ENCODE data around the gene ANKRD40CL.

ANKRD40CL gene, protein sequence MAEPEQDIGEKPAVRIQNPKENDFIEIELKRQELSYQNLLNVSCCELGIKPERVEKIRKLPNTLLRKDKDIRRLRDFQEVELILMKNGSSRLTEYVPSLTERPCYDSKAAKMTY

DNA sequence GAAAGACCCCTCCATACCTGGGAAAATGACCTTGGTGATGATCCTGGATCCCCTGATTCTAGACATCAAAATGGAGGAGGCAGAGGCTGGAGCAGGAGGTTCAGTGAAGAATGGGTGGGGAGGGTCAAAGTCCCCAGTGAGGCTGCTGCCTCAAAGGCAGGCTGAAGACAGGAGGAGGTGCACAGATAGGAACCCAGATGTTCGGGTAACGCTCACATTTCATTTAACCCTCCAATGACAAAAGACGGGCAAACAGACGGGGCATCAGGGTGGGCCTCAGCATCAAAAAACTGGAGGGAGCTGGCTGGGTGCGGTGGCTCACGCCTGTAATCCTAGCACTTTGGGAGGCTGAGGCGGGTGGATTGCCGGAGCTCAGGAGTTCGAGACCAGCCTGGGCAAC lies at the start of gene ANKRD40CL:
ANKRD40CL (minus strand) TSS at position 73 of the 400 bp plus-strand sequence. CDS start 605 bp downstream, outside the sequence.
- no peak within 1 kb of the TSS for H3K4me3 ChIP-seq (ENCODE audit: low read depth, low read length)
- TF ChIP-seq, protein P1, sequence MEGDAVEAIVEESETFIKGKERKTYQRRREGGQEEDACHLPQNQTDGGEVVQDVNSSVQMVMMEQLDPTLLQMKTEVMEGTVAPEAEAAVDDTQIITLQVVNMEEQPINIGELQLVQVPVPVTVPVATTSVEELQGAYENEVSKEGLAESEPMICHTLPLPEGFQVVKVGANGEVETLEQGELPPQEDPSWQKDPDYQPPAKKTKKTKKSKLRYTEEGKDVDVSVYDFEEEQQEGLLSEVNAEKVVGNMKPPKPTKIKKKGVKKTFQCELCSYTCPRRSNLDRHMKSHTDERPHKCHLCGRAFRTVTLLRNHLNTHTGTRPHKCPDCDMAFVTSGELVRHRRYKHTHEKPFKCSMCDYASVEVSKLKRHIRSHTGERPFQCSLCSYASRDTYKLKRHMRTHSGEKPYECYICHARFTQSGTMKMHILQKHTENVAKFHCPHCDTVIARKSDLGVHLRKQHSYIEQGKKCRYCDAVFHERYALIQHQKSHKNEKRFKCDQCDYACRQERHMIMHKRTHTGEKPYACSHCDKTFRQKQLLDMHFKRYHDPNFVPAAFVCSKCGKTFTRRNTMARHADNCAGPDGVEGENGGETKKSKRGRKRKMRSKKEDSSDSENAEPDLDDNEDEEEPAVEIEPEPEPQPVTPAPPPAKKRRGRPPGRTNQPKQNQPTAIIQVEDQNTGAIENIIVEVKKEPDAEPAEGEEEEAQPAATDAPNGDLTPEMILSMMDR (conservative IDR thresholded peaks at IDR 0.05; ENCODE audit: low read depth, low read length), result no peak
- no peak for DNase-seq (ENCODE audit: low read depth)

DNA sequence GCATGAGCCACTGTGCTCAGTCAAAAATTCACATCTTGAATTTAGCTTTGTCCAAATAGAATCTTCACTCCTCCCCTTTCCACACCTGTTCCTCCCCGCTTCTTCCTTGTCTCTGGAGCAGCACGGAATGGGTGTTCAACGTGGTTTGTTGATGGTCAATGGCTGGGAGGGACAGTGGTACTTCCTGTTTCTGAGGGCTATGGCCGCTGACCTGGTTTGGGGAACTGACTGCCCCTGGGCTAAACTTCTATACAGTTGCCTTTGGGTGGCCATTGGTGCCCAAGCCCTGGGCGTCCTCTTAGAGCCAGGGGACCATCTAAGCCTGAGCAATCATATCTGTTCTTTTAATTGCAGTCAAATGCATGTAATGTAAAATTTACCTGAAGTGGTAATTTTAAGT lies 49.0 kb upstream of the ANKRD40CL start:
- TF ChIP-seq, protein P1 (conservative IDR thresholded peaks at IDR 0.05; ENCODE audit: low read depth, low read length), result no peak
- H3K4me3 ChIP-seq (ENCODE audit: low read depth, low read length), result no peak overlapping the region

DNA sequence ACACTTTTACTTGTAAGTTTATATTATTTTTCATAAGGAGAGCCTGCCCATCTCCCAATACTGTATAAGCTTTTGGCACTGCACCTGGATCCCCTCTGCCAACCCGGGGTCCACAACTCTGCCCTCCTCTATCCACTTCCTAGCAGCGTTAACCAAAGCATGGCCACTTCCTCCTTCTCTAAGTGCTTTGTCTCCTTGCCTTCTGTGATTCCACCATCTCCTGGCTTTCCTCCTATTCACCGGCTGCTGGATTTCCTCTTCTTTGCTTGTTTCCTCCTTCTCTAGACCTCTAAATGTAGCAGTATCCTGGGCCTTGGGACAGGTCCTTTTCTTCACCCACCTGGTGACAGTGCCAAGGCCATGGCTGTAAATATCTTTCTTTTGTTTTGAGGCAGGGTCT lies 48.1 kb upstream of the ANKRD40CL start:
- no peak for DNase-seq (ENCODE audit: low read depth)
- H3K4me3 ChIP-seq (ENCODE audit: low read depth, low read length), result no peak overlapping the region
- TF ChIP-seq, protein P1 (conservative IDR thresholded peaks at IDR 0.05; ENCODE audit: low read depth, low read length), result no peak

More for the DNA sequence above, 49.0 kb upstream of the ANKRD40CL start:
- no peak for DNase-seq (ENCODE audit: low read depth)

DNA sequence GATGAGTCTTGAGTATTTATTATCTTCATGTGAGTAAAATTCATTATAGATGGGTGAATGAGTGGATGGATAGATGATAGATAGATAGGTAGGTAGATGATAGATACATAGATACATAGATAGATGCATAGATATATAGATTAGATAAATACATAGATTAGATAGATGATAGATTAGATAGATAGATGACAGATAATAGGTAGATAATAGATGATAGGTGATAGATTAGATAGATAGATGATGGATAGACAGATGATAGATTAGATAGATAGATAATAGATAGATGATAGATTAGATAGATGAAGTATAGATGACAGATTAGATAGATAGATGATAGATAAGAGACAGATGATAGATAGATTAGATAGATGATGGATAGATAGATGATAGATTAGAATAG lies 46.3 kb upstream of the ANKRD40CL start:
- TF ChIP-seq, protein P1 (conservative IDR thresholded peaks at IDR 0.05; ENCODE audit: low read depth, low read length), result no peak
- no peak overlapping the region for H3K4me3 ChIP-seq (ENCODE audit: low read depth, low read length)
- no peak for DNase-seq (ENCODE audit: low read depth)

DNA sequence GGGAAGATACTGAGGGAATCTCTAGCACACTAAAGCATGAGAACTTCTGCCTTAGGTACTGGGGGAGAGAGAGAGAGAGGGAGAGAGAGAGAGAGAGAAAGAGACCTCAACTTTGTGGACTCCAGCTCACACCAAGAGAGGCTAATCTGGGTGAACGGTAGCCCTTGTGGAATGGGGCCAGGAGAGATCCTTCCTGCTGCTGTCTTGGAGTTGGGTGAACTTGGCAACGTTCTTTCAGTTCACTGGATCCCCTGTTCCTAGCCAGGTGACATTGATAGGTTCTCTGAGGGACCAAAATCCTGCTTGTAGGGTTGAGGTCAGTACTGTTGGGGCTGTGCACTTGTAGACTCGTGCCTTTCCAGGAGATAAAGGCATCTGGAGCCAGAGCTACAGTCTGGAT lies 41.6 kb upstream of the ANKRD40CL start:
- no peak for DNase-seq (ENCODE audit: low read depth)
- TF ChIP-seq, protein P1 (conservative IDR thresholded peaks at IDR 0.05; ENCODE audit: low read depth, low read length), result no peak
- H3K4me3 ChIP-seq (ENCODE audit: low read depth, low read length), result no peak overlapping the region

DNA sequence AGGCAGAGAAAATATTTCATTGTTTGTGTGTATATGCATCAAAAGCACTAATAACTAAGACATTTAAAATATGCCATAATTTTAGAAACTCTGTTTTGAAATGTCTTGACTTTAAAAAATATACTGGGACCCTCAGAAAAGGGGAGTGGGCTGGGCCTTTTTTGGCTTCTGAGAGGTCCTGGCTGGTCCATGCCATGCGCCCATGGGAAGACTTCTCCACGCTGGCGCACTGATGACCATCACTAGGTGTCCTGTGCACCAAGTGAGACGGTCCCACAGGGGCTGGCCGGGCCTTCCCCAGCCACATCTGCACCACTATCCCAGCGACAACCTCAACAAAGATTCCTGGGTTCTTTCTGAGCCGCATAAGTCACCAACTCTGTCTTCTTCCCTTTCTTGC lies 41.1 kb upstream of the ANKRD40CL start:
- DNase-seq (ENCODE audit: low read depth), result no peak
- no peak overlapping the region for H3K4me3 ChIP-seq (ENCODE audit: low read depth, low read length)
- TF ChIP-seq, protein P1 (conservative IDR thresholded peaks at IDR 0.05; ENCODE audit: low read depth, low read length), result no peak

DNA sequence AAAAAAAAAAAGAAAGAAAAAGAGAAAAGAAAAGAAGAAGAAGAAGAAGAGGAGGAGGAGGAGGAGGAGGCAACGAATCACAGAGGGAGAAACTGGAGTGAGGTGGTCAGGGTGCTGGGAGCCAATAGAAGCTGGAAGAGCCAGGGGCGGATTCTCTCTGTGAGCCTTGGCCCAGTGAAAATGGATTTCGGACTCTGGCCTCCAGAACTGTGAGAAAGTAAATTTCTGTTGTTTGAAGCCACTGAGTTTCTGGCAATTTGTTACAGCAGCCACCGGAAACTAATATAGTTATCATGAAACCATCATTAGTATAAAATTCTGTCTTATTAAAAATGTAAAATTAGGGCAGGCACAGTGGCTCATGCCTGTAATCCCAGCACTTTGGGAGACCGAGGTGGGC lies 40.4 kb upstream of the ANKRD40CL start:
- no peak overlapping the region for H3K4me3 ChIP-seq (ENCODE audit: low read depth, low read length)
- TF ChIP-seq, protein P1 (conservative IDR thresholded peaks at IDR 0.05; ENCODE audit: low read depth, low read length), result no peak
- no peak for DNase-seq (ENCODE audit: low read depth)

Measured in choroid plexus epithelial cell (primary cell).